ENCODE measurements around the gene MYRIP.

DNA sequence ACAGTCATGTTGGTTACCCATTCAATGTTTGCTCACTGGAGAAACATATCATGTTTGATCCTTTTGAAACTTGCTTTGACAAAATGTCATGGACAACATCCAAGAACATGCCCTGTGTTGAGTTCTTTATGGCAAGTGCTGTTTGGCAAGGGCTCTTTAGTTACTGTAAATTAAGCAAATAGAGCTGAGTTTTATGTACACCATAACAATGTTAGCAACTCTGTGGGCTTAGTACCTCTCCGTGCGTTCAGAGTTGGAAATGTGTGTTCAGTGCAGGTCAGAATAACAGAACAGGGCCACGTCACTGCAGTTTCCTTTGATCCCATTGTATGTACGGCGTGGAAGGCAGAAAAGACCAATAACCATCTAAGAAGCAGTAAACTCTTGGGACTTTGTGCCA is 132.5 kb downstream of the MYRIP start:
- TF ChIP-seq, protein P1, sequence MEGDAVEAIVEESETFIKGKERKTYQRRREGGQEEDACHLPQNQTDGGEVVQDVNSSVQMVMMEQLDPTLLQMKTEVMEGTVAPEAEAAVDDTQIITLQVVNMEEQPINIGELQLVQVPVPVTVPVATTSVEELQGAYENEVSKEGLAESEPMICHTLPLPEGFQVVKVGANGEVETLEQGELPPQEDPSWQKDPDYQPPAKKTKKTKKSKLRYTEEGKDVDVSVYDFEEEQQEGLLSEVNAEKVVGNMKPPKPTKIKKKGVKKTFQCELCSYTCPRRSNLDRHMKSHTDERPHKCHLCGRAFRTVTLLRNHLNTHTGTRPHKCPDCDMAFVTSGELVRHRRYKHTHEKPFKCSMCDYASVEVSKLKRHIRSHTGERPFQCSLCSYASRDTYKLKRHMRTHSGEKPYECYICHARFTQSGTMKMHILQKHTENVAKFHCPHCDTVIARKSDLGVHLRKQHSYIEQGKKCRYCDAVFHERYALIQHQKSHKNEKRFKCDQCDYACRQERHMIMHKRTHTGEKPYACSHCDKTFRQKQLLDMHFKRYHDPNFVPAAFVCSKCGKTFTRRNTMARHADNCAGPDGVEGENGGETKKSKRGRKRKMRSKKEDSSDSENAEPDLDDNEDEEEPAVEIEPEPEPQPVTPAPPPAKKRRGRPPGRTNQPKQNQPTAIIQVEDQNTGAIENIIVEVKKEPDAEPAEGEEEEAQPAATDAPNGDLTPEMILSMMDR (IDR thresholded peaks at IDR 0.05; ENCODE audit: low read length) = no peak
- TF ChIP-seq EZH2 (IDR thresholded peaks at IDR 0.05; ENCODE audit: borderline replicate concordance, low read length) = no peak

Data from OCI-LY1 (cell line).